ENCODE measurements around the gene TAAR9.

DNA sequence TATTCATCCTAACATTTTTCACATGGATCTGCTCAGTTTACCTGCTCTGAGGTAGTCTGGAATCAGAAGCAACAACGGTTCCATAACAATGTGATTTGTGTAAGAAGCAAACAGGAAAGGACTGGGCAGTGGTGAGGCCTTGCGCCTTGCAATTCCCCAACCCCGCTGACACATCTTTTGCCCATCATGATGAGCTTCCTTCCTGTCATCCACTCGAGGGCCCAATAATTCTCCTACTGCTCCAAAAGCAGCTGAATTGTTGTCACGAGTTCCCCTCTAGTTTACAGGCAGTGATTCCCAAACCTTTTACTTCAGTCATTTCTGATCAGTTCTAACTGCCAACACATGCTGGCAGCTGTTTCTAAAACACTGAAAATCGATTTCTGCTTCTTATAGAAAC, 48.1 kb upstream of the TAAR9 start:
- no peak for TF ChIP-seq POLR2A (IDR thresholded peaks at IDR 0.05)
- TF ChIP-seq, protein P1, sequence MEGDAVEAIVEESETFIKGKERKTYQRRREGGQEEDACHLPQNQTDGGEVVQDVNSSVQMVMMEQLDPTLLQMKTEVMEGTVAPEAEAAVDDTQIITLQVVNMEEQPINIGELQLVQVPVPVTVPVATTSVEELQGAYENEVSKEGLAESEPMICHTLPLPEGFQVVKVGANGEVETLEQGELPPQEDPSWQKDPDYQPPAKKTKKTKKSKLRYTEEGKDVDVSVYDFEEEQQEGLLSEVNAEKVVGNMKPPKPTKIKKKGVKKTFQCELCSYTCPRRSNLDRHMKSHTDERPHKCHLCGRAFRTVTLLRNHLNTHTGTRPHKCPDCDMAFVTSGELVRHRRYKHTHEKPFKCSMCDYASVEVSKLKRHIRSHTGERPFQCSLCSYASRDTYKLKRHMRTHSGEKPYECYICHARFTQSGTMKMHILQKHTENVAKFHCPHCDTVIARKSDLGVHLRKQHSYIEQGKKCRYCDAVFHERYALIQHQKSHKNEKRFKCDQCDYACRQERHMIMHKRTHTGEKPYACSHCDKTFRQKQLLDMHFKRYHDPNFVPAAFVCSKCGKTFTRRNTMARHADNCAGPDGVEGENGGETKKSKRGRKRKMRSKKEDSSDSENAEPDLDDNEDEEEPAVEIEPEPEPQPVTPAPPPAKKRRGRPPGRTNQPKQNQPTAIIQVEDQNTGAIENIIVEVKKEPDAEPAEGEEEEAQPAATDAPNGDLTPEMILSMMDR (IDR thresholded peaks at IDR 0.05) = no peak

All from Peyer's patch (tissue), 4 donors.